HG02588 (cell line): ENCODE data around the gene CEP128.

Source experiments
- ATAC-seq: cut with Tn5 transposase; IDR thresholded peaks from one replicate; pipeline ENCODE4 v1.9.1; 2021; ENCODE audit warnings: mild to moderate bottlenecking, moderate library complexity; ENCODE audit not compliant: unreplicated experiment

The CEP128 gene

GRCh38 chr14:80565001-80565400 lies 376.5 kb downstream of the CEP128 start:
- ATAC-seq = no peak

GRCh38 chr14:80564051-80564450 lies 377.5 kb downstream of the CEP128 start:
- no peak for ATAC-seq

- ATAC-seq = peak; percentile 98
Observed at GRCh38 chr14:80560800-80561657, 380.5 kb downstream of the CEP128 start.

GRCh38 chr14:80554139-80554538 lies 387.4 kb downstream of the CEP128 start:
- no peak for ATAC-seq

GRCh38 chr14:80549141-80549540 lies 392.4 kb downstream of the CEP128 start:
- no peak for ATAC-seq

GRCh38 chr14:80545935-80546854 lies 395.3 kb downstream of the CEP128 start:
- ATAC-seq = no peak

- no peak for ATAC-seq
Observed at GRCh38 chr14:80544366-80544765, 397.2 kb downstream of the CEP128 start.

- no peak for ATAC-seq
Observed at GRCh38 chr14:80543211-80543610, 398.3 kb downstream of the CEP128 start.

- no peak for ATAC-seq
Observed at GRCh38 chr14:80538633-80539375, 402.7 kb downstream of the CEP128 start.

- ATAC-seq = no peak
Observed at GRCh38 chr14:80537626-80538025, 403.9 kb downstream of the CEP128 start.

- no peak for ATAC-seq
Observed at GRCh38 chr14:80536456-80536855, 405.1 kb downstream of the CEP128 start.

GRCh38 chr14:80535171-80535570 lies 406.4 kb downstream of the CEP128 start:
- no peak for ATAC-seq

GRCh38 chr14:80523518-80524117 lies 417.9 kb downstream of the CEP128 start:
- no peak for ATAC-seq

GRCh38 chr14:80522936-80523335 lies 418.6 kb downstream of the CEP128 start:
- no peak for ATAC-seq

- ATAC-seq = no peak
Observed at GRCh38 chr14:80522411-80522810, 419.1 kb downstream of the CEP128 start.

- ATAC-seq = no peak
Observed at GRCh38 chr14:80521456-80521855, 420.1 kb downstream of the CEP128 start.

- ATAC-seq = no peak
Observed at GRCh38 chr14:80519002-80519401, 422.5 kb downstream of the CEP128 start.

GRCh38 chr14:80518173-80518572 lies 423.4 kb downstream of the CEP128 start:
- ATAC-seq = no peak

GRCh38 chr14:80507292-80507869 lies 434.2 kb downstream of the CEP128 start:
- no peak for ATAC-seq

GRCh38 chr14:80504781-80505180 lies 436.8 kb downstream of the CEP128 start:
- ATAC-seq = no peak
